Esophagus muscularis mucosa (tissue), 4 donors: ENCODE measurements around the gene RAD51B.

Source experiments
- EP300 ChIP-seq: sonication (generic); formaldehyde crosslinking; IDR thresholded peaks from one replicate; pipeline ENCODE4 v1.6.1; 2017; ENCODE audit warnings: antibody characterized with exemption
- POLR2A ChIP-seq: fragments of 450-650 bp; IDR thresholded peaks from one replicate; pipeline ENCODE4 v1.6.1; 2017; ENCODE audit warnings: antibody characterized with exemption, moderate library complexity, mild to moderate bottlenecking, low read depth
- POLR2AphosphoS5 ChIP-seq, 2 donors: sonication (generic); formaldehyde crosslinking; IDR thresholded peaks; one replicate each; pipeline ENCODE4 v1.6.1; 2017; ENCODE audit warnings: antibody characterized with exemption in 2 of 2
- TF ChIP-seq, protein P1 (sequence below), 3 experiments: fragments of 200-600 bp in 2 of 3; fragments of 450-650 bp in 1 of 3; sonication (generic) in 2 of 3; IDR thresholded peaks; one replicate each; pipeline ENCODE4 v1.5.1; 2017 to 2019; ENCODE audit warnings: antibody characterized with exemption in 3 of 3, mild to moderate bottlenecking in 2 of 3, moderate library complexity in 1 of 3

GRCh38 chr14:68473794-68474193, 654.2 kb downstream of the RAD51B start:
- TF ChIP-seq, protein P1, sequence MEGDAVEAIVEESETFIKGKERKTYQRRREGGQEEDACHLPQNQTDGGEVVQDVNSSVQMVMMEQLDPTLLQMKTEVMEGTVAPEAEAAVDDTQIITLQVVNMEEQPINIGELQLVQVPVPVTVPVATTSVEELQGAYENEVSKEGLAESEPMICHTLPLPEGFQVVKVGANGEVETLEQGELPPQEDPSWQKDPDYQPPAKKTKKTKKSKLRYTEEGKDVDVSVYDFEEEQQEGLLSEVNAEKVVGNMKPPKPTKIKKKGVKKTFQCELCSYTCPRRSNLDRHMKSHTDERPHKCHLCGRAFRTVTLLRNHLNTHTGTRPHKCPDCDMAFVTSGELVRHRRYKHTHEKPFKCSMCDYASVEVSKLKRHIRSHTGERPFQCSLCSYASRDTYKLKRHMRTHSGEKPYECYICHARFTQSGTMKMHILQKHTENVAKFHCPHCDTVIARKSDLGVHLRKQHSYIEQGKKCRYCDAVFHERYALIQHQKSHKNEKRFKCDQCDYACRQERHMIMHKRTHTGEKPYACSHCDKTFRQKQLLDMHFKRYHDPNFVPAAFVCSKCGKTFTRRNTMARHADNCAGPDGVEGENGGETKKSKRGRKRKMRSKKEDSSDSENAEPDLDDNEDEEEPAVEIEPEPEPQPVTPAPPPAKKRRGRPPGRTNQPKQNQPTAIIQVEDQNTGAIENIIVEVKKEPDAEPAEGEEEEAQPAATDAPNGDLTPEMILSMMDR (IDR thresholded peaks at IDR 0.05) = no peak
- TF ChIP-seq POLR2A = no peak
- no peak for TF ChIP-seq POLR2AphosphoS5 (IDR thresholded peaks at IDR 0.05)
- TF ChIP-seq EP300 = no peak
